Inferior parietal cortex (tissue), 1 donor: ENCODE results near the gene PRPH.
"Not testable (repeated sequence)": the region's sequence is repeated elsewhere in the genome, so short reads cannot be mapped to it uniquely, and the experiment has no call there.

Source experiments
- DNase-seq: peaks from one replicate; pipeline ENCODE4 v3.0.0-alpha.2; 2016; ENCODE audit errors: extremely low spot score

The PRPH gene

DNA sequence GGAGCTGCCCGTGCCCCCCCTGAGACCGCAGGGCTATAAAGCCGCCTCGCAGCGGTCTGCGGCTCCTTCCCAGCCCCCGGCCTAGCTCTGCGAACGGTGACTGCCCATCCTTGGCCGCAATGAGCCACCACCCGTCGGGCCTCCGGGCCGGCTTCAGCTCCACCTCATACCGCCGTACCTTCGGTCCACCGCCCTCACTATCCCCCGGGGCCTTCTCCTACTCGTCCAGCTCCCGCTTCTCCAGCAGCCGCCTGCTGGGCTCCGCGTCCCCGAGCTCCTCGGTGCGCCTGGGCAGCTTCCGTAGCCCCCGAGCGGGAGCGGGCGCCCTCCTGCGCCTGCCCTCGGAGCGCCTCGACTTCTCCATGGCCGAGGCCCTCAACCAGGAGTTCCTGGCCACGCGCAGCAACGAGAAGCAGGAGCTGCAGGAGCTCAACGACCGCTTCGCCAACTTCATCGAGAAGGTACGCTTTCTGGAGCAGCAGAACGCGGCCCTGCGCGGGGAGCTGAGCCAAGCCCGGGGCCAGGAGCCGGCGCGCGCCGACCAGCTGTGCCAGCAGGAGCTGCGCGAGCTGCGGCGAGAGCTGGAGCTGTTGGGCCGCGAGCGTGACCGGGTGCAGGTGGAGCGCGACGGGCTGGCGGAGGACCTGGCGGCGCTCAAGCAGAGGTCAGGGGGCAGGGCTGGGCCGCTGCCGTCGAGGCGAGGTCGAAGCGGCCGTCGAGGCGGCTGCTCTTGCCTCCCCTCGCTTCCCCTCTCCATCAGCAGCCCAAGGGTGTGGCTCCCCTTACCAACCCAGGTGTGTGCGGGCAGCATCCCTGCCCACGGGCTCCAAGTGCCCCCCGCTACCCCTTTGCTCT, at the start of gene PRPH:
TSS of gene PRPH (plus strand) at position 66 of the 855 bp plus-strand sequence. CDS start at position 120, 54 bp downstream.
- DNase-seq = no peak

DNA sequence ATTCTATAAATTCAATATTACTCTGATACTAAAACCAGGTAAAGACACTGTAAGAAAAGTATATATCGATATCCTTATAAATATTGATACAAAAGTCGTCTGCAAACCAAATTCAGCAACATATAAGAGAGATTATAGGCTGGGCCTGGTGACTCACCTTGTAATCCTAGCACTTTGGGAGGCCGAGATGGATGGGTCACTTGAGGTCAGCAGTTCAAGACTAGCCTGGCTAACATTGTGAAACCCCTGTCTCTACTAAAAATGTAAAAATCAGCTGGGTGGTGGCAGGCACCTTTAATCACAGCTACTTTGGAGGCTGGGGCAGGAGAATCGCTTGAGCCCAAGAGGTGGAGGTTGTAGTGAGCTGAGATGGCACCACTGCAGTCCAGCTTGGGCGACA, 43.6 kb upstream of the PRPH start:
- no peak for DNase-seq

DNA sequence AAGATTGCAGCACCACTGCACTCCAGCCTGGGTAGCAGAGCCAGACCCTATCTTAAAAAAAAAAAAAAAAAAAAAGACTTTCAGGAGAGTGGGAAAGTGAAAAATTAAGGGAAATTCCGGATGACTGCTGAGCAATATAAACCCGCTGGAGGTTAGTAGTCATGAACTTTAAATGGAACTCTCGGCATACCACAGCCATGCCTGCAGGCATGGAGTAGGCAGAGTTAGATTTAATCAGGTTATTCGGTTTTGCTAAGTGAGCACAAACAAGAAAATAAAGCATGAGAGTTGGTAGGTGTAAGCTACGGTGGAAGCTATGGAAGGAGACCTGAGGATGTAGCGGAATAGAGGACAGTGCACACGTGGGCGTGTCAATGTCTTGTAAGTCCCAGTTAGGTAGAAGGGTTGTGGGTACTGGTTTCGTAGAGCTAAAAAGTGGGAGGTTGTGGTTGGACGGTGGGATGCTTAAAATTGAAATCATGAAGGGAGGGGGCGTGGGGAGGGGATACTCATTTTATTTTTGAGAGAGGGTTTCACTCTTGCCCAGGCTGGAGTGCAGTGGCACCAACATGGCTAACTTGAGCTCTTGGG, 41.8 kb upstream of the PRPH start:
- no peak for DNase-seq

DNA sequence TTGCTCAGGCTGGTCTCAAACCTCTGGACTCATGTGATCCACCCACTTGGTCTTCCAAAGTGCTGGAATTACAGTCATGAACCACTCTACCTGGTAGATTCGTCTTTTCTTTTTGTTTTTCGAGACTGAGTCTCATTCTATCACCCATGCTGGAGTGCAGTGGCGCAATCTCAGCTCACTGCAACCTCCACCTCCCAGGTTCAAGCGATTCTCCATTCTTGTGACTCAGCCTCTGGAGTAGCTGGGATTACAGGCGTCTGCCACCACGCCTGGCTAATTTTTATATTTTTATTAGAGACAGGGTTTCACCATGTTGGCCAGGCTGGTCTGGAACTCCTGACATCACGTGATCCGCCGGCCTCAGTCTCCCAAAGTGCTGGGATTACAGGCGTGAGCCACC, 39.5 kb upstream of the PRPH start:
- DNase-seq = not testable (repeated sequence)

DNA sequence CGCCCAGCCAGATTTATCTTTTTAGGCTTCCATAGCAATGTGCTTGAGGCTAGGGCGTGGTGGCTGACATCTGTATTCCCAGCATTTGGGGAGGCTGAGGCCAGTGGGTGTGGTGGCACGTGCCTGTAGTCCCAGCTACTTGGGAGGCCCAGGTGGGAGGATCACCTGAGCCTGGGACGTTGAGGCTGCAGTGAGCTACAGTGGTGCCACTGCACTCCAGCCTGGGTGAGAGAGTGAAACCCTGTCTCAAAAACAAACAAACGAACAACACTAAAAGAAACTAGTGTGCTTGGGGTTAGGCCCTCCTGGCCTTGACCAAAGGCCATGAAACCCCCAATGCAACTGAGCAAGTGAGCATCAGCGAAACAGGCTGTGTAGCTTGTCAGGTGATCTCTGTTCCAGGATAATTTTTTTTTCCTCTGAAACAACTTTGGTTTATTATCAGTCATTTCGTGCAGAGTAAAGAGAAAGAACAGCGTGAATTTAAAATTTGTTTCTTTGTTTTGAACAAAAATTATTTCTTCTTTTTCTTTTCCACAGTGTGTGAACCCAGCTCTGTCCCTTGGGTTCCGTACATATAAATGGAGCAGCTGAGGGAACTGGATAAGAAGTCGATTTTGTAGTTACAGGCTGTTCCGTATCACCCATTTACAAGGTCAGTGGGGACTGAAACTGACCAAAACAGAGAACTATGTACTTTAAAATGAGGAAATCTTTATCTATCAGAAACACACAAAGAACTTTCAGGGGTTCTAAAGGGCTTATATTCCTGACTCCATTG, 38.9 kb upstream of the PRPH start:
- DNase-seq = no peak

DNA sequence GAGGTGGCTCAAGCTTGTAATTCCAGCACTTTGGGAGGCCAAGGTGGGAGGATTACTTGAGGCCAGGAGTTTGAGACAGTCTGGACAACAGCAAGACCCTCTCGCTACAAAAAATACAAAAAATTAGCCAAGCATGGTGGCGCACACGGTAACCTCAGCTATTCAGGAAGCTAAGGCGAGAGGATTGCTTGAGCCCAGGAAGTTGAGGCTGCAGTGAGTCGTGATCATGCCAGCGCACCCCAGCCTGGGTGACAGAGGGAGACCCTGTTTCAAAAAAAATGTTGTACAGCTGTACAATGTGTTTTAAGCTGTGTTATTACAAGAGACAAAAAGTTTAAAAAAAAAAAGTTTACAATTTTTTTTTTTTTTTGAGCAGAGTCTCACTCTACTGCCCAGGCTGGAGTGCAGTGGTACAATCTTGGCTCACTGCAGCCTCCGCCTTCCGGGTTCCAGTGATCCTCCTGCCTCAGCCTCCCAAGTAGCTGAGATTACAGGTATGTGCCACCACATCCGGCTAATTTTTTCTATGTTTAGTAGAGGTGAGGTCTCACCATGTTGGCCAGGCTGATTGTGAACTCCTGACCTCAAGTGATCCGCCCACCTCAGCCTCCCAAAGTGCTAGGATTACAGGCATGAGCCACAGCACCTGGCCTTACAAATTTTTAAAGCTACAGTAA, 37.3 kb upstream of the PRPH start:
- DNase-seq = not testable (repeated sequence)

DNA sequence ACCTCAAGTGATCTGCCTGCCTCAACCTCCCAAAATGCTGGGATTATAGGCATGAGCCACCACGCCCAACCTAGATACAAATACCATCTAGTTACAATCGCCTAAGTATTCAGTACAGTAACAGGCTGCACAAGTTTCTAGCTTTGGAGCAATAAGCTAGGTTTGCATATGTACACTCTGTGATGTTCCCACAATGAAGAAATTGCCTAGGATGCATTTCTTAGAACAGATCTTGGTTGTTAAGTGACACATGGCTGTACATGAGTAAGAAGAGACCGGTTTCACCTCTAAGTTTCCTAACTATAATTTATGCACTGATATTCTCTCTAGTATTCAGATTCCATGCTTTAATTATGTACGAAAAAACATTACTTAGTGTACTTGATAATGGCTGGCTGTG, 35.5 kb upstream of the PRPH start:
- DNase-seq = no peak

DNA sequence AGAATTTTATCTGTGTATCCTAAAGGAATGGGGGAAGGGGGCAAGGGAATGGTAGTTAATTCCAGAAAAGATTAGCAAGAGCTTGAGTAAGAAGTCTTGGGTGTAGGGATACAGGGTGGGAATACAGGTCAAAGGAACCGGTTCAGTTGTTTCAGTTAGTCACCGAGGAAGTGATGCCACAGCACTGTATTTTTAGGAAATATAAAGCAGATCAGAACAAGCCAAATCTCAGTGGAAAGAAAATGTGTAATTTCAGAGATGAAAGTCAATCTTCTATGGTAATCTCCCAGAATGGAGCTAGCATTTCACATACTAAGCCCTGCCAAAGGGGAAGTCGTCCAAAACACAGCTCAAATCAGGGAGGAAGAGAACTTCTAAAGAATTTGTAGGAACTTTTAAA, 34.8 kb upstream of the PRPH start:
- no peak for DNase-seq

DNA sequence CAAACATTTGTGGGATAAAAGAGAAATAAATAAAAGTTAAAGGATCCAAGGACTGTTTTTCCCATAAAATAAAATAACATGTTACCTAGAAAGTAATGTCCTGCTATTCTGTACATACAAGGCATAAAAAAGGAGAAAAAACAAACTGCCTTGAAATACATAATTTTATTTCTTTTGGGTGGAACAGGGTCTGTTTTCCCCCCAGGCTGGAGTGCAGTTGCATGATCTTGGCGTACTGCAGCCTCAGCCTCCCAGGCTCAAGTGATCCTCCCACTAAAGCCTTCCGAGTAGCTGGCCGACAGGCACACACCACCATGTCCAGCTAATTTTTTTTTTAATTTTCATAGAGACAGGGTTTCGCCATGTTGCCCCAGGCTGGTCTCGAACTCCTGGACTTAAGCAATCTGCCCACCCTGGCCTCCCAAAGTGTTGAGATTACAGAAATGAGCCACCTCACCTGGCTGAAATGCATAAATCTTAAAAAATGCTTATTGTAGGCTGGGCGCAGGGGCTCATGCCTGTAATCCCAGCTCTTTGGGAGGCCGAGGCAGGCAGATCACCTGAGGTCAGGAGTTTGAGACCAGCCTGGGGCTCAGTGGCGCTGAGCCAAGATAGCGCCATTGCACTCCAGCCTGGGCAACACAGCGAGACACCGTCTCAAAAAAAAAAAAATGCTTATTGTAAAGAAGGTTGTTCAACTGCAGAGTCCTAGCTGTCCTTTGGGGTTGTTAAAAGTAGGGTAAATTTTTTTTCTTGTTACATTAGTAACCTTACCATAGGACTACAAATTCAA, 34.2 kb upstream of the PRPH start:
- DNase-seq = no peak

DNA sequence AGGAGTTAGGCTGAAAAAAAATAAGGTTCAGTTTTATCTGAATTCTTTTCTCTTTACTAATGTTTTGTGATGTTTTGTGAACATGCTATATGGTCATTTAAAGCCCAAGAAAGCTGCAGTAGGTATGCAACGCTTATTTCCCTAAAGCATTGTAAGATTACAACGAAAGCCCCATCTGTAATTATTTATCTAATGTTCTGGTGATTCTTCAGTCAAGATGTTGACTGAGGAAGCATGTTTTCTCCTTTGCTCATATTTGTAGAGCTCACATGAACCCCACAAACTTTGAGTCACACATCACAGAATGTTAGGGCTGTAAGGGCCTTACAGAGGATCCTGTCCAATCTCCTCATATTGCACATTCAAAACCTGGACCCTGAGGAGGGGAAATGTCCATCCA, 33.2 kb upstream of the PRPH start:
- no peak for DNase-seq

DNA sequence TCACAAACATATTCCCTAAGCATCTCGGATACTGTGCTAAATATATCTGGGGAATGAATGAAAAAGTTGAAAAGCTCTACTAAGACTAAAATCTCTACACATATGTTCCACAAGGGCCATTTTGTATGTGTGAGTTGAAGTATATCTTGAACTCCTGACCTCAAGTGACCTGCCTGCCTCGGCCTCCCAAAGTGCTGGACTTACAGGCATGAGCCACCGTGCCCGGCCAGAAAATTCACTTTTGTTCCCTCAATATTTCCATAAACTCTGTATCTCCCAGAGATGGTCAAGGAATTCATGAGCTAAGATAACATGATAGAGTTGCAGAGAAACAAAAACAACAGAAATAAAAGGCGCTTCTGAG, 31.6 kb upstream of the PRPH start:
- DNase-seq = no peak

DNA sequence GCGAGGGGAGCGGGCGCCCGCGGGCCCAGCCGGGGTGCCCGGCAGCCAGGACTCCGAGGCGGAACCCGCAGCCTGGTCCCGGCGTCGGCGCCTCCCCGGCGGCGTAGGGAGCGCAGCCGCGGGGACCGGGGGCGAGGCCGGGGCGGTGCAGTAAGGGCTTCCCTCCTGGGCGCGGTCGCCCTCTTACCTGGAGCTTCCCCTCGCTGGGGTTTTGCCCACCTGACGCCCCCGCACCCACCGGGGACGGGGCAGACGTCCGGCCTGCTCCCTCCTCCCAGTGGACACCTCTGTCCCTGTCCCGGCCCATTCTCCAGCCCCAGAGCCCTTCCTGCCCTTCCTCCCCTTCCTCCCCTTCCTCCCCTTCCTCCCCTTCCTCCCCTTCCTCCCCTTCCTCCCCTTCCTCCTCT, 30.5 kb upstream of the PRPH start:
- DNase-seq = no peak

DNA sequence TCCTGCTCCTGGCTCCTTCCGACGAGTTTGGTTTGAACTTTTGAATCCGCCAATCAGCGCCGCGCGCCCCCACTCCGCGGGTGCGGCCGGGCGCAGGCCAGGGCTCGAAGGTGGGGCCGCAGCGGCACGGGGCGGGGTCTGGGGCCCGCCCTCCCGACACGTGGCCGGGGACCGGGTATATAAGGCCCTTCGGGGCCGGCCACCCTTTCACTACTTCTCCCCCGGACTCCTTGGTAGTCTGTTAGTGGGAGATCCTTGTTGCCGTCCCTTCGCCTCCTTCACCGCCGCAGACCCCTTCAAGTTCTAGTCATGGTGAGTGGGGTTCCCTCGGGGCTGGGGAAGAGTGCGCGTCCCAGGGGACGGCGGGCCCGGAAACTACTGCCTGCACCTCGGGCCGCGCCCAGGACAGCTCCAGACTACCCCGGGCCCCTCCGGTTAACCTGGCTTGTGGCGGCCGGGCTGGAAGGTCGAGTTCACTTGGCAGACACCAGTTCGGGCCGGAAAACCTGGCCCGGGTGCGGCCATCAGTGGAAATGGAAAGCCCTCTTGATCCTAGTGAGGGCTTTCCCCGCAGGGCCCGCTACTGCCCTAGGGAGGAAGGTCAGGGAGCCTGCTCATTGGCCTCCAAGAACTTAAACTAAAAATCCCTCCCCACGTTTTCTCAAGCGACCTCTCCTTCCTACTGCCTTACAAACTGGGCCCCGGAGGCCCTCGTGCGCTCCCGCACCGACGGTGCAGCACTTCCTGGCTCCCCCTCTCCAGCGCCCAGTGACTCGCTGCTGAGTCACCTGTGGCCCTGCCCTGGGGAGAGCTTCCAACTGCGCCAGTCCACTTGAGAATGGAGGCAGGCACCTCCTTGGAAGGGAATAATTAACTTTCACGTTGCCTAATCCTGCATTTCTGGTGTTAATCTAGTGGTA, 29.8 kb upstream of the PRPH start, which contains the start of gene TUBA1C:
TSS of gene TUBA1C (plus strand) at position 210 of the 920 bp plus-strand sequence. CDS start at position 310, 100 bp downstream.
- DNase-seq = peak; percentile 32

DNA sequence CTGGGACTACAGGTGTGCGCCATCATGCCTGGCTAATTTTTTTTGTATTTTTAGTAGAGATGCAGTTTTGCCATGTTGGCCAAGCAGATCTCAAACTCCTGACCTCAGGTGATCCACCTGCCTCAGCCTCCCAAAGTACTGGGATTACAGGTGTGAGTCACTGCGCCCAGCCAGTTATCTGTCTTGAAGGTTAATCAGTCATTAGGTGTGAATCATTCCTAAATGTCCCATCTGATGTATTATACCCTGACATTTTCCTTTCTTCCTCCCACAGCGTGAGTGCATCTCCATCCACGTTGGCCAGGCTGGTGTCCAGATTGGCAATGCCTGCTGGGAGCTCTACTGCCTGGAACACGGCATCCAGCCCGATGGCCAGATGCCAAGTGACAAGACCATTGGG, 25.8 kb upstream of the PRPH start:
- DNase-seq = not testable (repeated sequence)

DNA sequence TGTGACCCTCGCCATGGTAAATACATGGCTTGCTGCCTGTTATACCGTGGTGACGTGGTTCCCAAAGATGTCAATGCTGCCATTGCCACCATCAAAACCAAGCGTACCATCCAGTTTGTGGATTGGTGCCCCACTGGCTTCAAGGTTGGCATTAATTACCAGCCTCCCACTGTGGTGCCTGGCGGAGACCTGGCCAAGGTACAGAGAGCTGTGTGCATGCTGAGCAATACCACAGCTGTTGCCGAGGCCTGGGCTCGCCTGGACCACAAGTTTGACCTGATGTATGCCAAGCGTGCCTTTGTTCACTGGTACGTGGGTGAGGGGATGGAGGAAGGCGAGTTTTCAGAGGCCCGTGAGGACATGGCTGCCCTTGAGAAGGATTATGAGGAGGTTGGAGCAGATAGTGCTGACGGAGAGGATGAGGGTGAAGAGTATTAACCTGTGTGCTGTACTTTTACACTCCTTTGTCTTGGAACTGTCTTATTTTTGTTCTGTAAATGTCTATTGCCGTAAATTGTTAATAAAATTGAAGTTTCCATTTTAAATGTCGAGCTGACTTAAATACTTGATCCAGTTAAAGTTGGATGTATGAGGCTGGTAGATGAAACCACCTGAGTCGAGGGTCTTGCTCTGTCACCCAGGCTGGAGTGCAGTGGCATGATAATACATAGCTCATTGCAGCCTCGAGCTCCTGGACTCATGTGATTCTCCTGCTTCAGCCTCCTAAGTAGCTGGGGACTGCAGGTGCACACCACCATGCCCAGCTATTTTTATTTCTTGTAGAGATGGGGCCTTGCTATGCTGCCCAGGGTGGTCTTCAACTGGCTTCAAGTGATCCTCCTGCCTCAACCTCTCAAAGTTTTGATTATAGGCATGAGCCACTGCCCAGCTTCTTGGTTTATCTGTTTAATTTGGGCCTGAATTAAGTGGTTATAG, 21.9 kb upstream of the PRPH start:
- DNase-seq = no peak

DNA sequence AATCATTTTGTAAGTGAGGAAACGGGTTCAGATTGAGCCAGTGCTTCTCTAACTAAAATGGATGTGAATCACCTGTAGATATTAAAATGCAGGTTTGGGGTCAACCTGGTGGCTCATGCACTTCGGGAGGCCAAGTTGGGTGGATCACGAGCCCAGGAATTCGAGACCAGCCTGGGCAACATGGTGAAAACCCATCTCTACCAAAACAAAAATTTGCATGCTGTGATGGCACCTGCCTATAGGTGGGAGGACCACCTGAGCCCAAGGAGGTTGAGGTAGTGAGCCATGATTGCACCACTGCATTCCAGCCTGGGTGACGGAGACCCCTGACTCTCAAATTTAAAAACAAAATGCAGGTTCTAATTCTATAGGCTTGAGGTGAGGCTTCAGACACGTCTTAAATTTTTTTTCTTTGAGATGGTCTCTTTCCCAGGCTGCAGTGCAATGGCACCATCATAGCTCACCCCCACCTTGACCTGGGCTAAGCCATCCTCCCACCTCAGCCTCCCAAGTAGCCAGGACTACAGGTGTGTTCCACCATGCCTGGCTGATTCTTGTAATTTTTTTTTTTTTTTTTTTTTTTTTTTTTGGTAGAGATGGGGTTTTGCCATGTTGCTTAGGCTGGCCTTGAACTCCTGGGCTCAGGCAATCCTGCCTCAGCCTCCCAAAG, 21.1 kb upstream of the PRPH start:
- DNase-seq = no peak

DNA sequence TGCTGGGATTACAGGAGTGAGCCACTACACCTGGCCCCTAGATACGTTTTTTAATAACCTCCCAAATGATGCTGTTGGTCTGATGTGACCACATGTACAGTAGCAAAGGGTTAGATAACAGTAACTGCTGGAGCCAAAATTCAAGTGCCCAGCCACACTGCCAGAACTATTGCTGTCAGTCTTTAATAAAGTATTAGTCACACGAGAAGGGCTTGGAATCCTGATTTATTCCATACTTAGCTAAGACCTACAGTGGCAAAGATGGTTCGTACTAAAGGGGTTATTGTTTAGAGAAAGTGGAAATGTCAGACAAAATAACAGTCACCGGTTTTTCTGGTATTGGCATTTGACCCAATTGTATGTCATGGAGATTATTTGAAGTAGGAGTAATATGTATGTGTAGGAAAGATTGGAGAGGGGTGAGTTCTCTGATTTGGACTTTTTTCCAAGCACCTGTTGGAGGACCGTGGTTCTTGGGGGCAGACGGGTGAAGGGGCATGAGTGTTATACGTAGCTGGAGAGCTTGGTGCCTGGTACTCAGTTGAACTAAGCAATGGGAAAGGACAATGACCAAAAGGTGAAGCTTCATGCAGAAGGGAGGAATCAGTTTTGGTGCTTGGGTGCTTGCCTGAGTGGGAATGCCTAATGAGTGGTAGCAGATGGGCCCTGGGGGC, 20.4 kb upstream of the PRPH start:
- no peak for DNase-seq
